CD4-positive, CD25-positive, alpha-beta regulatory T cell (primary cell): ENCODE results near the gene DACT1. TPM values are rescaled to one million over a fixed set of nuclear protein-coding genes. Genes with fewer than 3 reads are reported as not detected.
A peak's percentile ranks its signal among the peaks of the same experiment; 100 is the strongest.

Experiments used
- ATAC-seq, 2 donors: fragments of 150-1000 bp; cut with Tn5 transposase; one replicate each; pipeline ENCODE4 v1.10.0; 2021; ENCODE audit warnings: low read depth in 2 of 2, moderate number of reproducible peaks in 2 of 2, moderate library complexity in 1 of 2
- DNase-seq, 3 donors: peaks; one replicate each; pipeline versions ENCODE4 v3.0.0 to v3.0.0-alpha.2; 2012 to 2022; ENCODE audit warnings: mixed read lengths in 1 of 3
- H3K27ac ChIP-seq: one replicate; pipeline ENCODE4 v1.7.0; 2013; ENCODE audit warnings: mild to moderate bottlenecking, low read length; ENCODE audit not compliant: insufficient read depth, poor library complexity, severe bottlenecking
- H3K27me3 ChIP-seq: one replicate; pipeline ENCODE4 v1.7.0; 2013; ENCODE audit warnings: low read length; ENCODE audit not compliant: control insufficient read depth, insufficient read depth
- H3K36me3 ChIP-seq: one replicate; pipeline ENCODE4 v1.7.0; 2013; ENCODE audit warnings: mild to moderate bottlenecking, low read length, moderate library complexity; ENCODE audit not compliant: control insufficient read depth, insufficient read depth
- H3K4me1 ChIP-seq: 2 replicates; pipeline ENCODE4 v1.7.0; 2013; ENCODE audit warnings: mild to moderate bottlenecking, low read length; ENCODE audit not compliant: insufficient read depth, control insufficient read depth, poor library complexity, severe bottlenecking
- H3K4me3 ChIP-seq: one replicate; pipeline ENCODE4 v1.7.0; 2013; ENCODE audit warnings: low read depth, mild to moderate bottlenecking, low read length, moderate library complexity
- H3K9me3 ChIP-seq, 2 experiments: 1 replicate in 1 of 2; 2 replicates in 1 of 2; pipeline ENCODE4 v1.7.0; 2013; ENCODE audit warnings: low read length in 2 of 2, mild to moderate bottlenecking in 1 of 2, moderate library complexity in 1 of 2; ENCODE audit not compliant: control insufficient read depth in 2 of 2
- H3K27ac Mint-ChIP-seq, 3 donors: one replicate each; pipeline ENCODE4 v1.8.0; 2020 to 2022; ENCODE audit warnings: mild to moderate bottlenecking in 3 of 3, mixed read lengths in 3 of 3, moderate library complexity in 2 of 3
- H3K27me3 Mint-ChIP-seq: one replicate; pipeline ENCODE4 v1.8.0; 2022; ENCODE audit warnings: mild to moderate bottlenecking, mixed read lengths
- H3K36me3 Mint-ChIP-seq: one replicate; pipeline ENCODE4 v1.8.0; 2020; ENCODE audit warnings: mixed read lengths
- H3K4me1 Mint-ChIP-seq, 4 donors: one replicate each; pipeline ENCODE4 v1.8.0; 2020 to 2022; ENCODE audit warnings: mixed read lengths in 4 of 4, mild to moderate bottlenecking in 1 of 4
- H3K4me3 Mint-ChIP-seq, 4 donors: one replicate each; pipeline ENCODE4 v1.8.0; 2020 to 2022; ENCODE audit warnings: mild to moderate bottlenecking in 4 of 4, mixed read lengths in 4 of 4, moderate library complexity in 3 of 4
- H3K9me3 Mint-ChIP-seq, 7 donors: one replicate each; pipeline ENCODE4 v1.8.0; 2020 to 2022; ENCODE audit warnings: mixed read lengths in 7 of 7, mild to moderate bottlenecking in 3 of 7, moderate library complexity in 2 of 7
- polyA plus RNA-seq, 4 donors: library from polyadenylated mRNA; unstranded; fragments of 300-500 nt; fragmentation: Illumina TruSeq; gene quantifications; one replicate each; pipeline ENCODE4 v1.2.3, GENCODE V29; 2021
- total RNA-seq: library from RNA; stranded (reverse); gene quantifications from one replicate; pipeline ENCODE4 v1.2.3, GENCODE V29; 2022

The DACT1 gene
- total and polyA plus RNA-seq, 5 donors from 2014 or later = 0.07 to 2.0 (median 0.23) TPM; not detected in 1

DNA sequence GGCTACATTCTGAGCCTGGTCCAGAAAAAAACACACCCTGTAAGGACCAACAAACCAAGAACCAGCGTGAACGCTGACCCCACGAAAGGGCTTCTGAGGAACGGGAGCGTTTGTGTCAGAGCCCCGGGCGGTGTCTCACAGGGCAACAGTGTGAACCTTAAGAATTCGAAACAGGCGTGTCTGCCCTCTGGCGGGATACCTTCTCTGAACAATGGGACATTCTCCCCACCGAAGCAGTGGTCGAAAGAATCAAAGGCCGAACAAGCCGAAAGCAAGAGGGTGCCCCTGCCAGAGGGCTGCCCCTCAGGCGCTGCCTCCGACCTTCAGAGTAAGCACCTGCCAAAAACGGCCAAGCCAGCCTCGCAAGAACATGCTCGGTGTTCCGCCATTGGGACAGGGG lies 7.9 kb downstream of the DACT1 start:
- H3K4me1 Mint-ChIP-seq = no peaks in the 10 kb centered on the region
- peaks cover 15% of the 10 kb centered on the region for H3K27me3 ChIP-seq
- H3K4me1 ChIP-seq = no peaks in the 10 kb centered on the region
- H3K9me3 Mint-ChIP-seq = peaks cover 0 to 2% (median 0%) of the 10 kb centered on the region in 7 donors
- H3K27me3 Mint-ChIP-seq = peaks cover 7% of the 10 kb centered on the region
- H3K27ac ChIP-seq = no peak overlapping the region
- no peak overlapping the region for H3K4me3 Mint-ChIP-seq
- H3K36me3 Mint-ChIP-seq = no peaks in the 10 kb centered on the region
- H3K27ac Mint-ChIP-seq = no peak overlapping the region
- H3K4me3 ChIP-seq = no peak overlapping the region
- ATAC-seq (no peak), DNase-seq (no peak)
- no peaks in the 10 kb centered on the region for H3K36me3 ChIP-seq
- H3K9me3 ChIP-seq = no peaks in the 10 kb centered on the region

DNA sequence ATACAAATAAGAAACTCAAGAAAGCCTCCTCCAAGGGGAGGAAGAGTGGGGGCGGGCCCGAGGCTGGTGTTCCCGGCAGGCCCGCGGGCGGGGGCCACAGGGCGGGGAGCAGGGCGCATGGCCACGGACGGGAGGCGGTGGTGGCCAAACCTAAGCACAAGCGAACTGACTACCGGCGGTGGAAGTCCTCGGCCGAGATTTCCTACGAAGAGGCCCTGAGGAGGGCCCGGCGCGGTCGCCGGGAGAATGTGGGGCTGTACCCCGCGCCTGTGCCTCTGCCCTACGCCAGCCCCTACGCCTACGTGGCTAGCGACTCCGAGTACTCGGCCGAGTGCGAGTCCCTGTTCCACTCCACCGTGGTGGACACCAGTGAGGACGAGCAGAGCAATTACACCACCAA lies 8.7 kb downstream of the DACT1 start:
- Histone ChIP-seq H3K4me1 (no peaks in the 10 kb centered on the region), H3K9me3 (no peaks in the 10 kb centered on the region), H3K36me3 (no peaks in the 10 kb centered on the region), H3K4me3 (no peak overlapping the region), H3K27ac (no peak overlapping the region), H3K27me3 (peaks cover 7% of the 10 kb centered on the region)
- H3K27ac Mint-ChIP-seq = peak overlapping the region in 1 of 3 donors; percentile 14
- no peaks in the 10 kb centered on the region for H3K4me1 Mint-ChIP-seq
- no peak for ATAC-seq
- H3K4me3 Mint-ChIP-seq = no peak overlapping the region
- H3K27me3 Mint-ChIP-seq = peaks cover 7% of the 10 kb centered on the region
- DNase-seq = no peak
- H3K36me3 Mint-ChIP-seq = no peaks in the 10 kb centered on the region
- peaks cover 0 to 2% (median 0%) of the 10 kb centered on the region in 7 donors for H3K9me3 Mint-ChIP-seq

GRCh38 chr14:58647777-58648176 lies 10.0 kb downstream of the DACT1 start:
- DNase-seq = no peak

DNA sequence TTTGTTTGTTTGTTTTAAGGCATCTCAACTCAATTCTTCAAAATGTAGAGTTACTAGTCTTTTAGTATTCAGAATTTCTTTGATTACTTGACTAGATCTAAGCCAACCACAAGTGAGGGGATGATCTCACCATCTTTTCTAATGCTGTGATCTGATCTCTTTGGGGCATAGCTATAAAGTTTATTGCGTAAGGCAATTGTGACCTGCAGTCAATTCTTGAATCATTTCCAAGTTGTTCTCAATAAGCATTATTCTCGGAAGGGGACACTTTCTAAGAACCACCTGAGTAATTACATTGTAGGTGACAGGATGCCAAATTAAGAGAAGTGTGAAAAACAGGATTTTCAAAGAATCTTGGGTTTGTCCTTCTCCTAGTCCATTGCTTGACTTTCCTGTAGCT lies 13.1 kb downstream of the DACT1 start:
- no peaks in the 10 kb centered on the region for H3K9me3 ChIP-seq
- H3K4me1 Mint-ChIP-seq = no peaks in the 10 kb centered on the region
- no peaks in the 10 kb centered on the region for H3K4me1 ChIP-seq
- no peaks in the 10 kb centered on the region for H3K27me3 ChIP-seq
- H3K27me3 Mint-ChIP-seq = peaks cover 9% of the 10 kb centered on the region
- H3K27ac ChIP-seq = no peak overlapping the region
- H3K36me3 ChIP-seq = no peaks in the 10 kb centered on the region
- no peak overlapping the region for H3K4me3 Mint-ChIP-seq
- H3K27ac Mint-ChIP-seq = no peak overlapping the region
- H3K4me3 ChIP-seq = no peak overlapping the region
- no peak for ATAC-seq
- peaks cover 0 to 2% (median 0%) of the 10 kb centered on the region in 7 donors for H3K9me3 Mint-ChIP-seq
- no peaks in the 10 kb centered on the region for H3K36me3 Mint-ChIP-seq
- peak in 1 of 3 donors; percentile 63 for DNase-seq

More at GRCh38 chr14:58647777-58648176, 10.0 kb downstream of the DACT1 start:
- H3K27me3 Mint-ChIP-seq = peaks cover 6% of the 10 kb centered on the region
- H3K9me3 Mint-ChIP-seq = peaks cover 0 to 2% (median 0%) of the 10 kb centered on the region in 7 donors
- Histone ChIP-seq H3K36me3 (no peaks in the 10 kb centered on the region), H3K27me3 (peaks cover 4% of the 10 kb centered on the region), H3K4me1 (no peaks in the 10 kb centered on the region), H3K4me3 (no peak overlapping the region), H3K27ac (no peak overlapping the region), H3K9me3 (no peaks in the 10 kb centered on the region)
- no peak for ATAC-seq
- no peak overlapping the region for H3K27ac Mint-ChIP-seq
- H3K36me3 Mint-ChIP-seq = no peaks in the 10 kb centered on the region
- H3K4me1 Mint-ChIP-seq = no peaks in the 10 kb centered on the region
- no peak overlapping the region for H3K4me3 Mint-ChIP-seq

- Mint-ChIP-seq H3K4me3 (no peak overlapping the region), H3K9me3 (peaks cover 0 to 3% (median 0%) of the 10 kb centered on the region in 7 donors), H3K27ac (no peak overlapping the region), H3K4me1 (peaks cover 0 to 3% (median 0%) of the 10 kb centered on the region in 4 donors), H3K36me3 (no peaks in the 10 kb centered on the region), H3K27me3 (peaks cover 9% of the 10 kb centered on the region)
- Histone ChIP-seq H3K4me3 (no peak overlapping the region), H3K27me3 (no peaks in the 10 kb centered on the region), H3K9me3 (no peaks in the 10 kb centered on the region), H3K36me3 (no peaks in the 10 kb centered on the region), H3K27ac (no peak overlapping the region), H3K4me1 (no peaks in the 10 kb centered on the region)
- ATAC-seq (no peak), DNase-seq (no peak)
Observed at GRCh38 chr14:58656671-58657411, 19.1 kb downstream of the DACT1 start.

- H3K9me3 ChIP-seq = no peaks in the 10 kb centered on the region
- no peak overlapping the region for H3K4me3 ChIP-seq
- H3K4me1 ChIP-seq = no peaks in the 10 kb centered on the region
- no peak overlapping the region for H3K4me3 Mint-ChIP-seq
- ATAC-seq (no peak), DNase-seq (no peak)
- H3K27ac Mint-ChIP-seq = no peak overlapping the region
- H3K9me3 Mint-ChIP-seq = peaks cover 0 to 3% (median 0%) of the 10 kb centered on the region in 7 donors
- H3K27me3 Mint-ChIP-seq = peaks cover 12% of the 10 kb centered on the region
- peaks cover 0 to 11% (median 0%) of the 10 kb centered on the region in 4 donors for H3K4me1 Mint-ChIP-seq
- H3K36me3 ChIP-seq = no peaks in the 10 kb centered on the region
- H3K27me3 ChIP-seq = no peaks in the 10 kb centered on the region
- H3K36me3 Mint-ChIP-seq = no peaks in the 10 kb centered on the region
- H3K27ac ChIP-seq = no peak overlapping the region
Observed at GRCh38 chr14:58659061-58659460, 21.3 kb downstream of the DACT1 start.

DNA sequence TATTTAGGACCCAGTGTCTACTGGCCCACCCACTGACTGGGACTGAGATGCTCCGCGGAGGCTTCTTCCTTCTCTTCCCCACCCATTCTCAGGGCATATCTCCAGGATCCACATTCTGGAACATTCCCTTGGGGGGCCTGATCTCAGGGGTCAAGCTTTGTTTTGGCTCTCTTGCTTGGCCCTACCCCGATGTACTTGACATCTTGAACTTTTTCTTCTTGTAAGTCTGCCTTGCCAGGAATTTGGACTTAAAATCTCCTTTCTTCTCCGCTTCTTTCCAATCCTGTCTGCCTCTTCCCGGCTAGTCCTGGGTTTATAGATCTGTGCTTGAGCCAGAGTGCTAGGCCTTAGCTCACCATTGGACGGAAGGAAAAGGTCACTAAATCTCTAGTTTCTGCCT lies 22.1 kb downstream of the DACT1 start:
- no peaks in the 10 kb centered on the region for H3K9me3 ChIP-seq
- Mint-ChIP-seq H3K27me3 (peaks cover 16% of the 10 kb centered on the region), H3K9me3 (peaks cover 0 to 3% (median 0%) of the 10 kb centered on the region in 7 donors), H3K4me3 (no peak overlapping the region), H3K4me1 (peaks cover 0 to 11% (median 0%) of the 10 kb centered on the region in 4 donors), H3K27ac (no peak overlapping the region), H3K36me3 (no peaks in the 10 kb centered on the region)
- H3K36me3 ChIP-seq = no peaks in the 10 kb centered on the region
- DNase-seq (no peak), ATAC-seq (no peak)
- H3K27ac ChIP-seq = no peak overlapping the region
- no peaks in the 10 kb centered on the region for H3K27me3 ChIP-seq
- no peak overlapping the region for H3K4me3 ChIP-seq
- no peaks in the 10 kb centered on the region for H3K4me1 ChIP-seq

- H3K4me1 ChIP-seq = no peaks in the 10 kb centered on the region
- ATAC-seq (no peak), DNase-seq (no peak)
- no peak overlapping the region for H3K27ac Mint-ChIP-seq
- H3K27me3 ChIP-seq = peaks cover 1% of the 10 kb centered on the region
- H3K4me3 ChIP-seq = no peak overlapping the region
- peaks cover 0 to 3% (median 0%) of the 10 kb centered on the region in 7 donors for H3K9me3 Mint-ChIP-seq
- no peaks in the 10 kb centered on the region for H3K9me3 ChIP-seq
- H3K36me3 ChIP-seq = no peaks in the 10 kb centered on the region
- H3K36me3 Mint-ChIP-seq = no peaks in the 10 kb centered on the region
- H3K4me1 Mint-ChIP-seq = peaks cover 0 to 11% (median 0%) of the 10 kb centered on the region in 4 donors
- H3K27me3 Mint-ChIP-seq = peaks cover 16% of the 10 kb centered on the region
- H3K27ac ChIP-seq = no peak overlapping the region
- no peak overlapping the region for H3K4me3 Mint-ChIP-seq
Observed at GRCh38 chr14:58660407-58660806, 22.6 kb downstream of the DACT1 start.
